Activated T-cell treated with anti-CD3 and anti-CD28 coated beads, Interleukin-2, amount 50 U/mL, for 24 hours (primary cell): Measurements from ENCODE around the gene PCDHB5.
"Not testable (repeated sequence)": the region's sequence is repeated elsewhere in the genome, so short reads cannot be mapped to it uniquely, and the experiment has no call there.

Experiments
- DNase-seq: peaks from one replicate; pipeline ENCODE4 v3.0.0-alpha.2; 2020
- H3K27ac Mint-ChIP-seq: 2 replicates; pipeline ENCODE4 v1.8.0; 2020; ENCODE audit warnings: mild to moderate bottlenecking, mixed read lengths
- H3K27me3 Mint-ChIP-seq: 2 replicates; pipeline ENCODE4 v1.8.0; 2020; ENCODE audit warnings: mixed read lengths
- H3K36me3 Mint-ChIP-seq: 2 replicates; pipeline ENCODE4 v1.8.0; 2020; ENCODE audit warnings: low read depth, mixed read lengths
- H3K4me1 Mint-ChIP-seq: 2 replicates; pipeline ENCODE4 v1.8.0; 2020; ENCODE audit warnings: low read depth, mixed read lengths
- H3K4me3 Mint-ChIP-seq: 2 replicates; pipeline ENCODE4 v1.8.0; 2020; ENCODE audit warnings: mild to moderate bottlenecking, moderate library complexity, mixed read lengths
- H3K9me3 Mint-ChIP-seq: 2 replicates; pipeline ENCODE4 v1.8.0; 2020; ENCODE audit warnings: mixed read lengths

Gene PCDHB5

DNA sequence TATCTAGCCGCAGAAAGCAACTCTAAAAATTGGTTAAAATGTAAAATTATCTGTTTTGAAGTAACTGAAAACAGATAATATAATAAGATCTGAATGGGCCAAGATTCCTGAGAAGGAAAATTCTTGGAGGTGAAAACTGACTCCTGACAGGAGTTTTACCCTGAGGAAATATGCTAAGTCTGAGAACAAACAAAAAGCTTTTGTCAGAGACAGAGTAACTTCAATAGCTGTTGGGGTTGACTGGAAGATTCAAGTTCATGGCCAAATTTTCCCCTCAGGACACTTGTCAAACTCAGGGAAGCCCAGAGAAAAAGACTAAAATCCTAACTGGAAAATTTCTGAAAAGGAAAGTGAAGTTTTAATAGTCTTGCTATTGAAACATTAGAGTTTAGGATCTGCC lies 7.7 kb upstream of the PCDHB5 start:
- Mint-ChIP-seq H3K4me1 (no peaks in the 10 kb centered on the region), H3K27ac (no peak overlapping the region), H3K9me3 (peaks cover 9% of the 10 kb centered on the region), H3K4me3 (no peak overlapping the region), H3K36me3 (peaks cover 2% of the 10 kb centered on the region), H3K27me3 (peaks cover 25% of the 10 kb centered on the region)
- DNase-seq: no peak

GRCh38 chr5:141135718-141136266 lies 786 bp downstream of the PCDHB5 start:
- H3K4me3 Mint-ChIP-seq: no peak overlapping the region
- no peak for DNase-seq
- H3K4me1 Mint-ChIP-seq: peaks cover 5% of the 10 kb centered on the region
- peaks cover 3% of the 10 kb centered on the region for H3K36me3 Mint-ChIP-seq
- peaks cover 45% of the 10 kb centered on the region for H3K9me3 Mint-ChIP-seq
- no peak overlapping the region for H3K27ac Mint-ChIP-seq
- H3K27me3 Mint-ChIP-seq: peaks cover 39% of the 10 kb centered on the region

DNA sequence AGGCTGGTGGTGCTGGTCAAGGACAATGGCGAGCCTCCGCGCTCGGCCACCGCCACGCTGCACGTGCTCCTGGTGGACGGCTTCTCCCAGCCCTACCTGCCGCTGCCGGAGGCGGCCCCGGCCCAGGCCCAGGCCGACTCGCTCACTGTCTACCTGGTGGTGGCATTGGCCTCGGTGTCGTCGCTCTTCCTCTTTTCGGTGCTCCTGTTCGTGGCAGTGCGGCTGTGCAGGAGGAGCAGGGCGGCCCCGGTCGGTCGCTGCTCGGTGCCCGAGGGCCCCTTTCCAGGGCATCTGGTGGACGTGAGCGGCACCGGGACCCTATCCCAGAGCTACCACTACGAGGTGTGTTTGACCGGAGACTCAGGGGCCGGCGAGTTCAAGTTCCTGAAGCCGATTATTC lies 2.3 kb downstream of the PCDHB5 start:
- not testable (repeated sequence) for H3K4me3 Mint-ChIP-seq, H3K27ac Mint-ChIP-seq, DNase-seq, H3K4me1 Mint-ChIP-seq, H3K36me3 Mint-ChIP-seq
- Mint-ChIP-seq H3K9me3 (peaks cover 45% of the 10 kb centered on the region), H3K27me3 (peaks cover 39% of the 10 kb centered on the region)

DNA sequence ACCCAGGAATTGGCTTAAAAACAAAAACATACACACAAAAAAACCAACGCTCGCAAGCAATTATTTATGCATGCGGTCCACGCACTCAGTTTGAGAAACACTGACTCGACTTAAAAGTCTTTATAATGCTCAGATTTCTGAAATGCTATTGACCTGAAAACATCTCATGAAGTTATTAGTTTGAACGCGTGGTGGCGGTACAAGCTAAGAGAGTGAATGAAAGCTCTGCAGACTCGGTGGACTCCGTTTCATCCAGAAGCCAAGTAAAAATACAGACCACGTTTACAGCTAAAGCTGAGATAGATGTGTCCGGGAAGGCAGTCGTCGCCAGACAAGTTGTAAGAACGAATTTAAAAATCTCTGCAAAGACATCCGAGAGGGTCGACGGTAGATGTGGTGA lies 14.8 kb downstream of the PCDHB5 start, which contains the start of gene PCDHB6:
Gene PCDHB6 (plus strand): TSS at position 246 of the 400 bp plus-strand sequence. CDS start 201 bp downstream, outside the sequence.
- Mint-ChIP-seq H3K9me3 (peaks cover 25% of the 10 kb centered on the region), H3K4me1 (peaks cover 5% of the 10 kb centered on the region), H3K27ac (no peak within 1 kb of the TSS), H3K4me3 (no peak within 1 kb of the TSS), H3K27me3 (peaks cover 61% of the 10 kb centered on the region), H3K36me3 (peaks cover 9% of the 10 kb centered on the region)
- DNase-seq: no peak

GRCh38 chr5:141150224-141150992 lies 15.4 kb downstream of the PCDHB5 start:
- DNase-seq: no peak
- H3K4me1 Mint-ChIP-seq: peaks cover 5% of the 10 kb centered on the region
- H3K36me3 Mint-ChIP-seq: peaks cover 9% of the 10 kb centered on the region
- H3K4me3 Mint-ChIP-seq: no peak overlapping the region
- H3K27me3 Mint-ChIP-seq: peaks cover 63% of the 10 kb centered on the region
- H3K27ac Mint-ChIP-seq: no peak overlapping the region
- peaks cover 25% of the 10 kb centered on the region for H3K9me3 Mint-ChIP-seq

DNA sequence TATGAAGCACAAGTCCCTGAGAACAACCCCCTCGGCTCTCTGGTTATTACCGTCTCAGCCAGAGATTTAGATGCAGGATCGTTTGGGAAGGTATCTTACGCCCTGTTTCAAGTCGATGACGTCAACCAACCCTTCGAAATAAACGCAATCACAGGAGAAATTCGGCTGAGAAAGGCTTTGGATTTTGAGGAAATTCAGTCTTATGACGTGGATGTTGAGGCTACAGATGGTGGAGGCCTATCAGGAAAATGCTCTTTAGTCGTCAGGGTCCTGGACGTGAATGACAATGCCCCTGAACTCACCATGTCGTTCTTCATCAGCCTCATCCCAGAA lies 16.0 kb downstream of the PCDHB5 start:
- no peak overlapping the region for H3K4me3 Mint-ChIP-seq
- H3K27ac Mint-ChIP-seq: no peak overlapping the region
- H3K4me1 Mint-ChIP-seq: peaks cover 5% of the 10 kb centered on the region
- peaks cover 69% of the 10 kb centered on the region for H3K27me3 Mint-ChIP-seq
- peaks cover 9% of the 10 kb centered on the region for H3K36me3 Mint-ChIP-seq
- H3K9me3 Mint-ChIP-seq: peaks cover 27% of the 10 kb centered on the region
- DNase-seq: no peak

DNA sequence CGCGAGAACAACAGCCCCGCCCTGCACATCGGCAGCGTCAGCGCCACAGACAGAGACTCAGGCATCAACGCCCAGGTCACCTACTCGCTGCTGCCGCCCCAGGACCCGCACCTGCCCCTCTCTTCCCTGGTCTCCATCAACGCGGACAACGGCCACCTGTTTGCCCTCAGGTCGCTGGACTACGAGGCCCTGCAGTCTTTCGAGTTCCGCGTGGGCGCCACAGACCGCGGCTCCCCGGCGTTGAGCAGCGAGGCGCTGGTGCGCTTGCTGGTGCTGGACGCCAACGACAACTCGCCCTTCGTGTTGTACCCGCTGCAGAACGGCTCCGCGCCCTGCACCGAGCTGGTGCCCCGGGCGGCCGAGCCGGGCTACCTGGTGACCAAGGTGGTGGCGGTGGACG lies 16.6 kb downstream of the PCDHB5 start:
- DNase-seq, H3K4me1 Mint-ChIP-seq, H3K4me3 Mint-ChIP-seq, H3K27ac Mint-ChIP-seq: not testable (repeated sequence)
- peaks cover 75% of the 10 kb centered on the region for H3K27me3 Mint-ChIP-seq
- peaks cover 32% of the 10 kb centered on the region for H3K9me3 Mint-ChIP-seq
- peaks cover 11% of the 10 kb centered on the region for H3K36me3 Mint-ChIP-seq

GRCh38 chr5:141152096-141152495 lies 17.1 kb downstream of the PCDHB5 start:
- not testable (repeated sequence) for H3K27ac Mint-ChIP-seq, H3K4me1 Mint-ChIP-seq, DNase-seq, H3K4me3 Mint-ChIP-seq
- Mint-ChIP-seq H3K27me3 (peaks cover 80% of the 10 kb centered on the region), H3K9me3 (peaks cover 35% of the 10 kb centered on the region), H3K36me3 (peaks cover 11% of the 10 kb centered on the region)

GRCh38 chr5:141155540-141156374 lies 20.8 kb downstream of the PCDHB5 start:
- peaks cover 10% of the 10 kb centered on the region for H3K36me3 Mint-ChIP-seq
- H3K27ac Mint-ChIP-seq: no peak overlapping the region
- H3K4me1 Mint-ChIP-seq: no peaks in the 10 kb centered on the region
- peaks cover 66% of the 10 kb centered on the region for H3K27me3 Mint-ChIP-seq
- H3K9me3 Mint-ChIP-seq: peaks cover 35% of the 10 kb centered on the region
- no peak overlapping the region for H3K4me3 Mint-ChIP-seq
- no peak for DNase-seq

DNA sequence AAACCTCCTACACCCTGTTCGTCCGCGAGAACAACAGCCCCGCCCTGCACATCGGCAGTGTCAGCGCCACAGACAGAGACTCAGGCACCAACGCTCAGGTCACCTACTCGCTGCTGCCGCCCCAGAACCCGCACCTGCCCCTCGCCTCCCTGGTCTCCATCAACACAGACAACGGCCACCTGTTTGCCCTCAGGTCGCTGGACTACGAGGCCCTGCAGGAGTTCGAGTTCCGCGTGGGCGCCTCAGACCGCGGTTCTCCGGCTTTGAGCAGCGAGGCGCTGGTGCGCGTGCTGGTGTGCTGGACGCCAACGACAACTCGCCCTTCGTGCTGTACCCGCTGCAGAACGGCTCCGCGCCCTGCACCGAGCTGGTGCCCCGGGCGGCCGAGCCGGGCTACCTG lies 22.4 kb downstream of the PCDHB5 start:
- H3K4me1 Mint-ChIP-seq, H3K4me3 Mint-ChIP-seq, H3K27ac Mint-ChIP-seq, DNase-seq, H3K36me3 Mint-ChIP-seq: not testable (repeated sequence)
- Mint-ChIP-seq H3K9me3 (peaks cover 26% of the 10 kb centered on the region), H3K27me3 (peaks cover 53% of the 10 kb centered on the region)

- H3K27ac Mint-ChIP-seq: not testable (repeated sequence)
Measured at GRCh38 chr5:141157901-141158300, 22.9 kb downstream of the PCDHB5 start.

DNA sequence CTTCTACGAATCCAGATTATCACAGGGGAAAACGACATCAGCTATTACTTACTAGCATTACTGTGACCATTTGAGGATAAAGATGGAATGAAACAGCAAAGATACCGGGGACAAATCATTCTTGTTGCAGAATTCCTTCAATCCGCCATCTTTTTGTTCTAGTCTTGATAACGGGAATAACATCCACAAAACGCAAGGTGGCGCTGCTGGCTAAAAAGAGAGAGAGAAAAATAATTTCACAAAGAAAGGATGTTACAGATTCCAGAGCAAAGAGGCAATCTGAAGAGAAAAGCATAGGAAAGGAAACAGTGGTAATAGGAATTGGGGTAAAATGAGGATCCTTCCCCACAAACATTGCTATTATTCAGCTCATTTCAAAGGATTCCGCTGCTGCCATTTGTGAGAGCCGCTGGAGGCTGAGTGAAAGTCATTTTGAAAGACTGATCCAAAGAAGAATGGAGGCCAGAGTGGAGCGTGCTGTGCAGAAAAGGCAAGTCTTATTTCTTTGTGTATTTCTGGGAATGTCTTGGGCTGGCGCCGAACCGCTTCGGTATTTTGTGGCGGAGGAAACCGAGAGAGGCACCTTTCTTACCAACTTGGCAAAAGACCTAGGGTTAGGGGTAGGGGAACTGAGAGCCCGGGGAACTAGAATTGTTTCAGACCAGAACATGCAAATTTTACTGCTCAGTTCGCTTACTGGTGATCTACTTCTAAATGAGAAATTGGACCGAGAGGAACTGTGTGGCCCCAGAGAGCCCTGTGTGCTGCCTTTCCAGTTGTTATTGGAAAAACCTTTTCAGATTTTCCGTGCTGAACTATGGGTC lies 37.6 kb downstream of the PCDHB5 start, which contains the start of gene PCDHB7:
Gene PCDHB7 (plus strand): TSS at position 264 of the 824 bp plus-strand sequence. CDS start 192 bp downstream, at position 456.
- H3K36me3 Mint-ChIP-seq: peaks cover 7% of the 10 kb centered on the region
- DNase-seq: no peak
- H3K27me3 Mint-ChIP-seq: peaks cover 41% of the 10 kb centered on the region
- H3K4me3 Mint-ChIP-seq: no peak within 1 kb of the TSS
- peaks cover 15% of the 10 kb centered on the region for H3K9me3 Mint-ChIP-seq
- no peak within 1 kb of the TSS for H3K27ac Mint-ChIP-seq
- peaks cover 2% of the 10 kb centered on the region for H3K4me1 Mint-ChIP-seq

More at GRCh38 chr5:141157901-141158300, 22.9 kb downstream of the PCDHB5 start:
- H3K36me3 Mint-ChIP-seq, DNase-seq, H3K4me3 Mint-ChIP-seq, H3K4me1 Mint-ChIP-seq: not testable (repeated sequence)
- Mint-ChIP-seq H3K27me3 (peaks cover 49% of the 10 kb centered on the region), H3K9me3 (peaks cover 26% of the 10 kb centered on the region)

DNA sequence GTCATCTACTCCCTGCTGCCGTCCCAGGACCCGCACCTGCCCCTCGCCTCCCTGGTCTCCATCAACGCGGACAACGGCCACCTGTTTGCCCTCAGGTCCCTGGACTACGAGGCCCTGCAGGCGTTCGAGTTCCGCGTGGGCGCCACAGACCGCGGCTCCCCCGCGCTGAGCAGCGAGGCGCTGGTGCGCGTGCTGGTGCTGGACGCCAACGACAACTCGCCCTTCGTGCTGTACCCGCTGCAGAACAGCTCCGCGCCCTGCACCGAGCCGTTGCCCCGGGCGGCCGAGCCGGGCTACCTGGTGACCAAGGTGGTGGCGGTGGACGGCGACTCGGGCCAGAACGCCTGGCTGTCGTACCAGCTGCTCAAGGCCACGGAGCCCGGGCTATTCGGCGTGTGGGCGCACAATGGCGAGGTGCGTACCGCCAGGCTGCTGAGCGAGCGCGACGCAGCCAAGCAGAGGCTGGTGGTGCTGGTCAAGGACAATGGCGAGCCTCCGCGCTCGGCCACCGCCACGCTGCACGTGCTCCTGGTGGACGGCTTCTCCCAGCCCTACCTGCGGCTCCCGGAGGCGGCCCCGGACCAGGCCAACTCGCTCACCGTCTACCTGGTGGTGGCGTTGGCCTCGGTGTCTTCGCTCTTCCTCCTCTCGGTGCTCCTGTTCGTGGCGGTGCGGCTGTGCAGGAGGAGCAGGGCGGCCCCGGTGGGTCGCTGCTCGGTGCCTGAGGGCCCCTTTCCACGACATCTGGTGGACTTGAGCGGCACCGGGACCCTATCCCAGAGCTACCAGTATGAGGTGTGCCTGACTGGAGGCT lies 39.5 kb downstream of the PCDHB5 start:
- not testable (repeated sequence) for H3K4me3 Mint-ChIP-seq, H3K36me3 Mint-ChIP-seq, H3K27ac Mint-ChIP-seq, DNase-seq, H3K4me1 Mint-ChIP-seq
- Mint-ChIP-seq H3K27me3 (peaks cover 27% of the 10 kb centered on the region), H3K9me3 (peaks cover 15% of the 10 kb centered on the region)
